GM04504 (cell line): ENCODE data around the gene POTED.
"Not testable (repeated sequence)": the region's sequence is repeated elsewhere in the genome, so short reads cannot be mapped to it uniquely, and the experiment has no call there.

Experiments
- DNase-seq: peaks from one replicate; pipeline ENCODE4 v3.0.0-alpha.2; 2012; ENCODE audit warnings: low read depth

Gene POTED

DNA sequence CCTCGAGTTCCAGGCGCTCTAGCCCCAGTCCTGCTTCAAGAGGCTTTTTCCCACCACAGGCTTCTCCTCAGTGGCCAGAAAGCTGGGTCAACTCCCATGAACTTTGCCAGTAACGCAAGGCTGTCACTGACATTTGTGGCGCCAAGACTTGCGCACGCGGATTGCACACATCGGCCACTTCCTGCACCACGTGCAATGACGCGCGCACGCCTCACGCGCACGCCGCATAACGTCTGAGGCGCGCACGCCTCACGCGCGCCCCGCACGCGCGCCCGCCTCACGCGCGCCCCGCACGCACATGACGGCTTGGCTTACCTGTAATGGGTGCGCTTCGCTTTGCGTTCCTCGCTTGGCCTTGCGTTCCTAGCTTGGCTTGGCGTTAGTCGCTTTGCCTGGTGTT is at the start of gene POTED:
Gene POTED (plus strand): TSS at position 301 of the 400 bp plus-strand sequence. CDS start 452 bp downstream, outside the sequence.
- not testable (repeated sequence) for DNase-seq

DNA sequence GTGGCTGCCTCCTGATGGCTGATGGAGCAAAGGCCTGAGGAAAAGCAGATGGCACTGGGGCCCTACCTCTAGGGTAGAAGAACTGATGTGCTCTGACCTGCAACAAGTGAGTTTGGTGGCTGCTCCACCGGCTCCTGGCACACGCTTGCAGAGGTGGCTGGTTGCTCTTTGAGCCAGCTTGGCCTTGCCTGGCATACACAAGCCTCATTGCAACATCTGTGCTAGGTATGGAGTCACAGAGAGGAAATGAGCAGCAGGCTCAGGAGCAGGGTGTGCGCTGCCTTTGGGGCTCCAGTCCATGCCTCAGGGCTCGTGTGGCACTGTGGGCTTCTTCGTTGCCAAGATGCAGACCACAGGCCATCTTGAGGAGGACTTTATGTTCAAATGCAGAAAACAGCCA is 40.5 kb downstream of the POTED start:
- not testable (repeated sequence) for DNase-seq

- DNase-seq = not testable (repeated sequence)
Observed at GRCh38 chr21:13651746-13652145, 42.2 kb downstream of the POTED start.
